ENCODE measurements around the gene ARID1B. TPM values are rescaled to one million over a fixed set of nuclear protein-coding genes. Genes with fewer than 3 reads are reported as not detected.

The ARID1B gene
- total RNA-seq, 1 experiment from 2014 or later: 58.8 TPM

- no peak for TF ChIP-seq CTCF (IDR thresholded peaks at IDR 0.05; ENCODE audit: insufficient read depth in 1 of 2, low read depth in 1 of 2, low read length in 1 of 2, severe bottlenecking in 1 of 2, unreplicated experiment in 1 of 2)
- no peak overlapping the region for H3K4me3 Mint-ChIP-seq (ENCODE audit: unreplicated experiment)
- H3K9me3 ChIP-seq: no peaks in the 10 kb centered on the region
- H3K27ac Mint-ChIP-seq (ENCODE audit: unreplicated experiment): no peak overlapping the region
- no TSS peak for BruUV-seq (replicated peaks)
- no peaks in the 10 kb centered on the region for H3K9me3 Mint-ChIP-seq (ENCODE audit: unreplicated experiment)
- H3K27me3 Mint-ChIP-seq (ENCODE audit: insufficient read depth, unreplicated experiment): no peaks in the 10 kb centered on the region
- H3K27me3 ChIP-seq (replicated peaks; ENCODE audit: control insufficient read depth, insufficient read depth, low read length): no peaks in the 10 kb centered on the region
- H3K4me1 ChIP-seq: no peaks in the 10 kb centered on the region
- ChIA-PET POLR2A (no interaction called here), CTCF (no interaction called here)
- peaks cover 15% of the 10 kb centered on the region for H3K36me3 Mint-ChIP-seq (ENCODE audit: insufficient read depth, unreplicated experiment)
- H3K4me3 ChIP-seq (ENCODE audit: low read depth, low read length): no peak overlapping the region
- intact Hi-C loops (cut with micrococcal nuclease; ENCODE audit: unreplicated experiment): no loop called here
- no peaks in the 10 kb centered on the region for H3K36me3 ChIP-seq (ENCODE audit: control insufficient read depth, insufficient read depth, low read length)
- DNase-seq: no peak
- H3K4me1 Mint-ChIP-seq (ENCODE audit: low read depth, unreplicated experiment): peaks cover 7% of the 10 kb centered on the region
Observed at GRCh38 chr6:156916130-156916801, 139.1 kb downstream of the ARID1B start.

DNA sequence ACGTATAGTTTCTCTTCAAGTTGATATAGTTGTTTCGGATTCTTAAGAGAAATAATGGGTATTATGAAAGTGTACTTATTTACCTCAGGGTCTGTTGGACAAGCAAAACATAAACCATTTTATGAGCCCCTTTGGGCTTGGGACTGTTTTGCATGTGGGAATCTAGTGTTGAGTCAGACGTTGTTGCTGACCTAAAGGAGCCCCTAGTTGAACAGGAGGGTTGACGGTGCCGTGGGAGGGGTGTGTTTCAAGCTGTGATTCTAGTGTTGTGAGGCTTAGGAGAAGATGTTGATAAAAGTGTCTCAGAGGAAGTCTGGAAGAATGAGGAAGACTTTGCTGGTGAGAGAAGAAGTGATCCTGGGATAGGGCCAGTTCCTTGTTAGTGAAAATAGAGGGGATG lies 140.0 kb downstream of the ARID1B start:
- Histone ChIP-seq H3K36me3 (ENCODE audit: control insufficient read depth, insufficient read depth, low read length) (no peaks in the 10 kb centered on the region), H3K4me1 (no peaks in the 10 kb centered on the region), H3K4me3 (ENCODE audit: low read depth, low read length) (no peak overlapping the region), H3K27me3 (replicated peaks; ENCODE audit: control insufficient read depth, insufficient read depth, low read length) (no peaks in the 10 kb centered on the region), H3K9me3 (no peaks in the 10 kb centered on the region)
- DNase-seq: no peak
- H3K36me3 Mint-ChIP-seq (ENCODE audit: insufficient read depth, unreplicated experiment): peaks cover 15% of the 10 kb centered on the region
- ChIA-PET CTCF (no interaction called here), POLR2A (no interaction called here)
- no peak for TF ChIP-seq CTCF (IDR thresholded peaks at IDR 0.05; ENCODE audit: insufficient read depth in 1 of 2, low read depth in 1 of 2, low read length in 1 of 2, severe bottlenecking in 1 of 2, unreplicated experiment in 1 of 2)
- peaks cover 7% of the 10 kb centered on the region for H3K4me1 Mint-ChIP-seq (ENCODE audit: low read depth, unreplicated experiment)
- no peak overlapping the region for H3K27ac Mint-ChIP-seq (ENCODE audit: unreplicated experiment)
- no TSS peak for BruUV-seq (replicated peaks)
- no peak overlapping the region for H3K4me3 Mint-ChIP-seq (ENCODE audit: unreplicated experiment)
- H3K27me3 Mint-ChIP-seq (ENCODE audit: insufficient read depth, unreplicated experiment): no peaks in the 10 kb centered on the region
- intact Hi-C loops (cut with micrococcal nuclease; ENCODE audit: unreplicated experiment): no loop called here
- no peaks in the 10 kb centered on the region for H3K9me3 Mint-ChIP-seq (ENCODE audit: unreplicated experiment)

GRCh38 chr6:156918647-156919046 lies 141.5 kb downstream of the ARID1B start:
- Mint-ChIP-seq H3K27me3 (ENCODE audit: insufficient read depth, unreplicated experiment) (no peaks in the 10 kb centered on the region), H3K9me3 (ENCODE audit: unreplicated experiment) (no peaks in the 10 kb centered on the region), H3K36me3 (ENCODE audit: insufficient read depth, unreplicated experiment) (peaks cover 2% of the 10 kb centered on the region), H3K4me3 (ENCODE audit: unreplicated experiment) (no peak overlapping the region), H3K27ac (ENCODE audit: unreplicated experiment) (no peak overlapping the region), H3K4me1 (ENCODE audit: low read depth, unreplicated experiment) (peaks cover 7% of the 10 kb centered on the region)
- BruUV-seq (replicated peaks): no TSS peak
- CTCF ChIA-PET: no interaction called here
- H3K9me3 ChIP-seq: no peaks in the 10 kb centered on the region
- no peaks in the 10 kb centered on the region for H3K4me1 ChIP-seq
- H3K4me3 ChIP-seq (ENCODE audit: low read depth, low read length): no peak overlapping the region
- no peak for DNase-seq
- H3K27me3 ChIP-seq (replicated peaks; ENCODE audit: control insufficient read depth, insufficient read depth, low read length): no peaks in the 10 kb centered on the region
- POLR2A ChIA-PET: no interaction called here
- intact Hi-C loops (cut with micrococcal nuclease; ENCODE audit: unreplicated experiment): no loop called here
- TF ChIP-seq CTCF (IDR thresholded peaks at IDR 0.05; ENCODE audit: insufficient read depth in 1 of 2, low read depth in 1 of 2, low read length in 1 of 2, severe bottlenecking in 1 of 2, unreplicated experiment in 1 of 2): no peak
- no peaks in the 10 kb centered on the region for H3K36me3 ChIP-seq (ENCODE audit: control insufficient read depth, insufficient read depth, low read length)

All from Caco-2 (cell line).